RWPE2 (cell line): Measurements from ENCODE around the gene SLC7A10.

Experiments used
- ATAC-seq: fragments of 200-7000 bp; cut with Tn5 transposase; 3 replicates; pipeline ENCODE4 v1.9.1; 2021; ENCODE audit warnings: low read depth
- DNase-seq: peaks from one replicate; pipeline ENCODE4 v3.0.0-alpha.2; 2020; ENCODE audit warnings: low spot score
- H3K27ac ChIP-seq: fragments of 450-650 bp; 2 replicates; pipeline ENCODE4 v1.5.1; 2017; ENCODE audit warnings: mild to moderate bottlenecking; ENCODE audit not compliant: poor library complexity, severe bottlenecking
- H3K27me3 ChIP-seq: fragments of 250-450 bp; sonication (Bioruptor Pico); 2 replicates; pipeline ENCODE4 v1.5.1; 2021; ENCODE audit warnings: mild to moderate bottlenecking, moderate library complexity; ENCODE audit not compliant: insufficient read depth, poor library complexity, severe bottlenecking
- H3K36me3 ChIP-seq: fragments of 250-450 bp; sonication (Bioruptor Pico); 2 replicates; pipeline ENCODE4 v1.5.1; 2020; ENCODE audit warnings: low read depth, mild to moderate bottlenecking, moderate library complexity
- H3K4me1 ChIP-seq: fragments of 250-450 bp; sonication (Bioruptor Pico); 2 replicates; pipeline ENCODE4 v1.5.1; 2021; ENCODE audit warnings: mild to moderate bottlenecking, moderate library complexity; ENCODE audit not compliant: insufficient read depth, poor library complexity, severe bottlenecking
- H3K4me3 ChIP-seq: fragments of 250-450 bp; sonication (Bioruptor Pico); 2 replicates; pipeline ENCODE4 v1.5.1; 2021; ENCODE audit warnings: mild to moderate bottlenecking, moderate library complexity; ENCODE audit not compliant: severe bottlenecking
- H3K9me3 ChIP-seq: fragments of 250-450 bp; sonication (Bioruptor Pico); 2 replicates; pipeline ENCODE4 v1.5.1; 2021; ENCODE audit warnings: mild to moderate bottlenecking, moderate library complexity; ENCODE audit not compliant: severe bottlenecking
- TF ChIP-seq, protein P1 (sequence below): fragments of 450-650 bp; IDR thresholded peaks from one replicate; pipeline ENCODE4 v1.5.1; 2017; ENCODE audit warnings: mild to moderate bottlenecking, moderate library complexity; ENCODE audit not compliant: poor library complexity, severe bottlenecking

SLC7A10 gene

DNA sequence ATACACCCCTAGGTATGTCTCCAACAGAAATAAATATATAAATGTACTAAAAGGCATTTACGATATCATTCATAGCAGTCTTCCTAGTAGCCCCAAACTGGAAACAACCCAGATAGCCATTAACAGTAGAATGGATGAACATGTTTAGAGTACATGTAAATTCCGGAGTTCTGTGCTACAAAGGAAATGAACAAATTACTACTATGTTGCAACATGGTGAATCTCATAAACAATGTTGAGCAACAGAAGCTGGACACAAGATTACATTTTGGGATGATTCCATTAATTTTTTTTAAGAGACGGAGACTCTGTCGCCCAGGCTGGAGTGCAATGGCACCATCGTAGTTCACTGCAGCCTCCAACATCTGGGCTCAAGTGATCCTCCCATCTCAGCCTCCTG lies 5.9 kb upstream of the SLC7A10 start:
- no peaks in the 10 kb centered on the region for H3K36me3 ChIP-seq
- no peak for ATAC-seq
- peaks cover 15% of the 10 kb centered on the region for H3K9me3 ChIP-seq
- no peak for DNase-seq
- H3K27ac ChIP-seq, result no peak overlapping the region
- peaks cover 14% of the 10 kb centered on the region for H3K27me3 ChIP-seq
- H3K4me1 ChIP-seq, result no peaks in the 10 kb centered on the region
- TF ChIP-seq, protein P1, sequence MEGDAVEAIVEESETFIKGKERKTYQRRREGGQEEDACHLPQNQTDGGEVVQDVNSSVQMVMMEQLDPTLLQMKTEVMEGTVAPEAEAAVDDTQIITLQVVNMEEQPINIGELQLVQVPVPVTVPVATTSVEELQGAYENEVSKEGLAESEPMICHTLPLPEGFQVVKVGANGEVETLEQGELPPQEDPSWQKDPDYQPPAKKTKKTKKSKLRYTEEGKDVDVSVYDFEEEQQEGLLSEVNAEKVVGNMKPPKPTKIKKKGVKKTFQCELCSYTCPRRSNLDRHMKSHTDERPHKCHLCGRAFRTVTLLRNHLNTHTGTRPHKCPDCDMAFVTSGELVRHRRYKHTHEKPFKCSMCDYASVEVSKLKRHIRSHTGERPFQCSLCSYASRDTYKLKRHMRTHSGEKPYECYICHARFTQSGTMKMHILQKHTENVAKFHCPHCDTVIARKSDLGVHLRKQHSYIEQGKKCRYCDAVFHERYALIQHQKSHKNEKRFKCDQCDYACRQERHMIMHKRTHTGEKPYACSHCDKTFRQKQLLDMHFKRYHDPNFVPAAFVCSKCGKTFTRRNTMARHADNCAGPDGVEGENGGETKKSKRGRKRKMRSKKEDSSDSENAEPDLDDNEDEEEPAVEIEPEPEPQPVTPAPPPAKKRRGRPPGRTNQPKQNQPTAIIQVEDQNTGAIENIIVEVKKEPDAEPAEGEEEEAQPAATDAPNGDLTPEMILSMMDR, result no peak
- no peak overlapping the region for H3K4me3 ChIP-seq

DNA sequence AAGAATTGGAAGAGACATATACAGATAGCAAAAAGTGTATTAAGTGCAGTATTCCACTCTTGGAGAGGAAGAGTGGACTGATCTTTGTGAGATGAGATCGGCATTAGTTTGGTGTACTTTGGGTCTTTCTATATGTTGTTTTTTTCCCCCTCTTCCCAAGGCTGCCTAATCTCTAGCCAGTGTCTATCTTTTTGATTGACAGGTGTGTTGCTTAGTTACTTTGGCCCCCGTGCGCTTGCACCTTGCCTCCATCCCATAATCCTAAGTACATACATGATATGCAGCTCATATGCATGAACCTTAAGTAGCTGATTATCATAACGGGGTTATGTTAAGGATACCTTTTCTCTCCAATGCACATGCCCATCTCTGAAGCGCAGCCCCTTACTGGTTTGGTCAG lies 4.3 kb upstream of the SLC7A10 start:
- DNase-seq (no peak), ATAC-seq (no peak)
- TF ChIP-seq, protein P1, result no peak
- Histone ChIP-seq H3K27ac (no peak overlapping the region), H3K4me3 (no peak overlapping the region), H3K9me3 (peaks cover 15% of the 10 kb centered on the region), H3K36me3 (no peaks in the 10 kb centered on the region), H3K4me1 (no peaks in the 10 kb centered on the region), H3K27me3 (peaks cover 27% of the 10 kb centered on the region)

DNA sequence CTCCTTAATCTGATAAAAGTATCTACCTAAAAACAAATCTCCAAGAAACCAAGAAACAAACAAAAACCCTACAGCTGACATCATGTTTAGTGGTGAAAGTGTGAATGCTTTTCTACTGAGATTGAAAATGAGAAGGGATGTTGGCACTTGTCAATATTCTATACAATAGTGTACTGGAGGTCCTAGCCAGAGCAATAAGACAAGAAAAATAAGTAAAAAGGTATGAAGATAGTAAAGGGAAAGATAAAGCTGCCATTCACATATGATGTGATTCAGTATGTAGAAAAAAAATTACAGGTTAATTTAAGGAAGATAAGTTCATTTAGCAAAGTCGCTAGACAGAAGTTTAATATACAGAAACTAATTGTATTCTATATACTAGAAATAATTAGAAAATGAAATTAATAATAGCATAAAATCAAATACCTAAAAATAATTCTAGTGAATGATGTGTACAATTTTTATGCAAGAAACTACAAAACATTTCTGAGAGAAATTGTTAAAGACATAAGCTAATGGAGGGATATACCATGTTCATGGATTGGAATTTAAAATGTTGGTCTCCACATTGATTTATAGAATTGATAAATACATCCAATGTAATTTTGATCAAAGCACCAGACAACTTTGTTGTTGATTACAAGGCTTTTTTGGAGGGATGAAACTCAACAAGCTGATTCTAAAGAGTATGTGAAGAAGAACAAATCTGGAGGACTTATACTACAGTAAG lies 2.4 kb upstream of the SLC7A10 start:
- H3K4me3 ChIP-seq, result no peak overlapping the region
- peaks cover 41% of the 10 kb centered on the region for H3K27me3 ChIP-seq

DNA sequence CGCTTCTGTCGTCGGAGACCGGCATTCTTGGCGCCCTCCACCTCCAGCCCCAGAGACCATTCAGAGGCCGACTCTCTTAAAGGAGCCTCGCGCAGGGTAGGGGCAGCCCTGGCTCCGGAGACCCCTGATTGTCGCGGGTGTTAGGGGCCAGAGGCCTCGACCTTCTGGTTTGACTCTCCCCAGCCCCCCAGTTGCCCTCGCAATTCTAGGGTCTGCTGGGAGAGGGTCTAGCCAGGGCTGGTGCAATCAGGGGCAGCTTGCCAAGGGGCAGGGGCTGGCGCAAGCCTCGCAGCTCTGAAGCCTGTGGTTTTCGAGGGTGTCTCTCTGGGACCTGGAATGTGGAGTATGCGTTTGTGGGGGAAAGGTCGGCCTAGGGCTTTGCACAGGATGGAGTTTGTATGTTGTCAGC lies 1.6 kb upstream of the SLC7A10 start:
- H3K9me3 ChIP-seq, result peaks cover 15% of the 10 kb centered on the region
- no peaks in the 10 kb centered on the region for H3K36me3 ChIP-seq
- DNase-seq (no peak), ATAC-seq (no peak)
- H3K27ac ChIP-seq, result no peak overlapping the region
- no peaks in the 10 kb centered on the region for H3K4me1 ChIP-seq
- peaks cover 41% of the 10 kb centered on the region for H3K27me3 ChIP-seq
- TF ChIP-seq, protein P1, result no peak
- no peak overlapping the region for H3K4me3 ChIP-seq

More for the DNA sequence above, 2.4 kb upstream of the SLC7A10 start:
- no peak for ATAC-seq
- DNase-seq, result no peak
- H3K4me1 ChIP-seq, result no peaks in the 10 kb centered on the region
- H3K9me3 ChIP-seq, result peaks cover 15% of the 10 kb centered on the region
- H3K36me3 ChIP-seq, result no peaks in the 10 kb centered on the region
- TF ChIP-seq, protein P1, result no peak
- H3K27ac ChIP-seq, result no peak overlapping the region

DNA sequence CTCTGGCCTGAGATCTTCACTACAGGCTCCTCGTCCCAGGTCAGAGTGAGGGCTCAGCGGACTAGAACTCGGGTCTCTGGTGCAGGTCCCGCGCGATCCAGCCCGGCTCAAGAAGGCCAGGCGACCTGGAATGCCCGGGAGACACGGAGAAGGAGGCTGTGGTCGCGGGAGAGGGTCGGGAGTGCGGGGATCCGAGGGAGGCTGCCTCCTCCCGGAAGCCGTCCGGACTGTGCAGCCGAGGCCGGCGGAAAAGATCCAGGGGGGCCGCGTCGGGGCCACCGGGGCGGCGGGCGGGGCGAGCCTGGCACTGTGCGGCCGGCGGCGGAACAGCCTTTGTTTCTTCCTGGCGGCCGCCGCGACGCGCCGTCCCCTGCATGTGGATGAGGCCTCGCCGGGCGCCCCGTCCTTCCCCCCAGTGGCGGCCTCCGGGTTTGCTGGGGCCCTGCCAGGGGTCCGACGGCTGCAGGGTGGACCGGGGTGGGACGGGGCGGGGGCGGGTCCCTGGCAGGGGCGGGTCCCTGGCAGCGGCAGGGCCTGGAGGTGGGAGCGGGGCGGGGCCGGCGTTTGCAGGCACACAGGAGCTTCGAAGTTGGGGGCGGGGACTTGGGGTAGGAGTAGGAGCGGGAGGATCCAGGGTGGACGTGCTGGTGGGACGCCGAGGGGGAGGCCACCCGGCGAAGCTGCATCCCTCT lies 1.0 kb upstream of the SLC7A10 start:
- DNase-seq (no peak), ATAC-seq (peak; percentile 14; the same call in 1 of the 3 replicates)
- TF ChIP-seq, protein P1, result no peak
- Histone ChIP-seq H3K9me3 (peaks cover 15% of the 10 kb centered on the region), H3K4me1 (no peaks in the 10 kb centered on the region), H3K4me3 (no peak overlapping the region), H3K36me3 (no peaks in the 10 kb centered on the region), H3K27me3 (peaks cover 41% of the 10 kb centered on the region), H3K27ac (no peak overlapping the region)
